SU-DHL-6 (cell line): ENCODE measurements around the gene CCL17.

Source experiments
- H2AFZ ChIP-seq: fragments of 200-600 bp; sonication (generic); 2 replicates; pipeline ENCODE4 v1.6.1; 2014; ENCODE audit warnings: low read depth, mild to moderate bottlenecking, moderate library complexity, mixed read lengths, antibody characterized with exemption, low read length; ENCODE audit not compliant: severe bottlenecking
- H3F3A ChIP-seq: fragments of 200-600 bp; shearing (Covaris generic); 2 replicates; pipeline ENCODE4 v1.6.0; 2016; ENCODE audit warnings: antibody characterized with exemption, mild to moderate bottlenecking; ENCODE audit not compliant: insufficient read depth
- H3K27ac ChIP-seq: fragments of 200-600 bp; sonication (generic); 2 replicates; pipeline ENCODE4 v1.5.1; 2016; ENCODE audit warnings: low read depth, mild to moderate bottlenecking, low read length, moderate library complexity, mixed read lengths
- H3K27me3 ChIP-seq: fragments of 200-600 bp; sonication (generic), shearing (Covaris generic); 2 replicates; pipeline ENCODE4 v1.6.0; 2014; ENCODE audit warnings: mild to moderate bottlenecking, low read length
- H3K36me3 ChIP-seq: fragments of 200-600 bp; sonication (generic); 2 replicates; pipeline ENCODE4 v1.6.1; 2014; ENCODE audit warnings: mild to moderate bottlenecking, low read length, mixed read lengths
- H3K4me2 ChIP-seq: fragments of 300-600, 200-600 bp; shearing (Covaris generic), sonication (generic); 2 replicates; pipeline ENCODE4 v1.6.0; 2014; ENCODE audit warnings: low read length, low read depth, mild to moderate bottlenecking; ENCODE audit not compliant: poor library complexity, severe bottlenecking
- H3K4me3 ChIP-seq: fragments of 200-600 bp; sonication (generic); 2 replicates; pipeline ENCODE4 v1.5.1; 2014; ENCODE audit warnings: antibody characterized with exemption, low read length, mild to moderate bottlenecking, mixed read lengths; ENCODE audit not compliant: insufficient read depth, poor library complexity, severe bottlenecking
- H3K79me2 ChIP-seq: fragments of 200-600 bp; sonication (generic); 2 replicates; pipeline ENCODE4 v1.6.1; 2014; ENCODE audit warnings: mild to moderate bottlenecking, low read length, moderate library complexity; ENCODE audit not compliant: insufficient read depth
- H3K9ac ChIP-seq: fragments of 200-600 bp; sonication (generic); 2 replicates; pipeline ENCODE4 v1.7.0; 2014; ENCODE audit warnings: mild to moderate bottlenecking, low read length
- H3K9me2 ChIP-seq: fragments of 200-600 bp; sonication (generic); replicated peaks from 2 replicates; pipeline ENCODE4 v1.6.1; 2014; ENCODE audit warnings: low read length; ENCODE audit not compliant: insufficient read depth
- H3K9me3 ChIP-seq: fragments of 200-600 bp; sonication (generic); 2 replicates; pipeline ENCODE4 v1.6.1; 2014; ENCODE audit warnings: low read length, mixed read lengths; ENCODE audit not compliant: insufficient read depth
- H4K20me1 ChIP-seq: fragments of 200-600 bp; sonication (generic); 2 replicates; pipeline ENCODE4 v1.6.1; 2014; ENCODE audit warnings: low read depth, mild to moderate bottlenecking, antibody characterized with exemption, low read length, moderate library complexity, mixed read lengths
- CTCF ChIP-seq: fragments of 200-600 bp; sonication (generic); IDR thresholded peaks from one replicate; pipeline ENCODE4 v1.5.1; 2017; ENCODE audit warnings: antibody characterized with exemption, mild to moderate bottlenecking, low read length, moderate library complexity; ENCODE audit not compliant: insufficient read depth, poor library complexity, severe bottlenecking
- EZH2phosphoT487 ChIP-seq: fragments of 200-600 bp; sonication (generic), shearing (Covaris generic); conservative IDR thresholded peaks from 2 replicates; pipeline ENCODE4 v1.6.1; 2018; ENCODE audit warnings: mild to moderate bottlenecking, antibody characterized with exemption, low read length, moderate library complexity, mixed read lengths

Gene CCL17

DNA sequence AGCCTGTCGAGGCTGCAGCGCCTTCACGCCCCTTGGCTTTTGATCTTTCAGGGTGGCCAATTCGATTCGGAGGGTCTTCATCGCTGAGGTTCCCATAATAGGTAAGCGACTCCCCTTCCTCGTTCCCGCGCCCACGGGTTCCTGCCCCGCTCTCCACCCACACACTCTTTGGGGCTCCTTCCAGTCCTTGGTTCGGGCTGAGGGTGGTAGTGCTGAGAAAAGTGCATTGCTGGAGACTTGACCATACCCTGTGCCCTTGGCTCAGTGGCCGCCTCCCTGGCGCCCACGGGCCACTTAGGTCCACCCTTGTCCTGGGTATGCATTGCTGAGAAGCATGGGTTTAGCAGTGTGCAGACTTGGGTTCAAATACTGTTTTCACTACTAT lies 58.4 kb downstream of the CCL17 start:
- H3K36me3 ChIP-seq = peaks cover 7% of the 10 kb centered on the region; the same call in 1 of the 2 replicates
- peak overlapping the region; percentile 74 for H3K4me3 ChIP-seq
- no peaks in the 10 kb centered on the region for H3K9me3 ChIP-seq
- no peak overlapping the region for H3K27ac ChIP-seq
- H3K4me2 ChIP-seq = peak overlapping the region; percentile 84
- no peaks in the 10 kb centered on the region for H4K20me1 ChIP-seq
- no peaks in the 10 kb centered on the region for H3K27me3 ChIP-seq
- no peaks in the 10 kb centered on the region for H3K9me2 ChIP-seq
- TF ChIP-seq EZH2phosphoT487 = no peak
- TF ChIP-seq CTCF = no peak
- H3K9ac ChIP-seq = peak overlapping the region; percentile 70
- peaks cover 15% of the 10 kb centered on the region for H3K79me2 ChIP-seq
- no peak overlapping the region for H2AFZ ChIP-seq
- H3F3A ChIP-seq = peaks cover 14% of the 10 kb centered on the region

GRCh38 chr16:57464523-57464922 lies 60.0 kb downstream of the CCL17 start:
- Histone ChIP-seq H3K4me3 (no peak overlapping the region), H3K9ac (no peak overlapping the region), H3K9me2 (no peaks in the 10 kb centered on the region), H3K27ac (no peak overlapping the region), H3K36me3 (peaks cover 7% of the 10 kb centered on the region; the same call in 1 of the 2 replicates), H3F3A (peaks cover 14% of the 10 kb centered on the region), H4K20me1 (no peaks in the 10 kb centered on the region), H3K27me3 (no peaks in the 10 kb centered on the region), H3K4me2 (no peak overlapping the region), H3K9me3 (no peaks in the 10 kb centered on the region), H3K79me2 (peaks cover 15% of the 10 kb centered on the region), H2AFZ (no peak overlapping the region)
- no peak for TF ChIP-seq CTCF
- no peak for TF ChIP-seq EZH2phosphoT487
